IPS DF 6.9 (cell line): ENCODE measurements around the gene TSPAN5.
"Not testable (repeated sequence)": the region's sequence is repeated elsewhere in the genome, so short reads cannot be mapped to it uniquely, and the experiment has no call there.

Experiments used
- DNase-seq: peaks from one replicate; pipeline ENCODE4 v3.0.0-alpha.2; 2013; ENCODE audit warnings: low read depth, low spot score
- H3K27ac ChIP-seq: one replicate; pipeline ENCODE4 v1.5.1; 2013; ENCODE audit warnings: low read length, control low read depth
- H3K27me3 ChIP-seq: 2 replicates; pipeline ENCODE4 v1.6.1; 2013; ENCODE audit warnings: mild to moderate bottlenecking, low read length; ENCODE audit not compliant: control insufficient read depth, insufficient read depth
- H3K36me3 ChIP-seq: 2 replicates; pipeline ENCODE4 v1.6.1; 2013; ENCODE audit warnings: low read length; ENCODE audit not compliant: control insufficient read depth, insufficient read depth
- H3K4me1 ChIP-seq: 2 replicates; pipeline ENCODE4 v1.6.1; 2013; ENCODE audit warnings: low read length; ENCODE audit not compliant: control insufficient read depth, insufficient read depth
- H3K4me3 ChIP-seq: 2 replicates; pipeline ENCODE4 v1.5.1; 2013; ENCODE audit warnings: mild to moderate bottlenecking, low read length
- H3K9me3 ChIP-seq: 2 replicates; pipeline ENCODE4 v1.6.1; 2013; ENCODE audit warnings: low read length, inconsistent platforms; ENCODE audit not compliant: control insufficient read depth, insufficient read depth
- WGBS: extraction: QIAGEN DNeasy Blood & Tissue Kit; methylation state at CpG from one replicate; pipeline ENCODE4 v1.1.7; 2013; ENCODE audit warnings: mixed read lengths, missing lambda C conversion rate; ENCODE audit not compliant: insufficient read length, insufficient coverage; 5-methylcytosine and 5-hydroxymethylcytosine counted together

Gene TSPAN5

DNA sequence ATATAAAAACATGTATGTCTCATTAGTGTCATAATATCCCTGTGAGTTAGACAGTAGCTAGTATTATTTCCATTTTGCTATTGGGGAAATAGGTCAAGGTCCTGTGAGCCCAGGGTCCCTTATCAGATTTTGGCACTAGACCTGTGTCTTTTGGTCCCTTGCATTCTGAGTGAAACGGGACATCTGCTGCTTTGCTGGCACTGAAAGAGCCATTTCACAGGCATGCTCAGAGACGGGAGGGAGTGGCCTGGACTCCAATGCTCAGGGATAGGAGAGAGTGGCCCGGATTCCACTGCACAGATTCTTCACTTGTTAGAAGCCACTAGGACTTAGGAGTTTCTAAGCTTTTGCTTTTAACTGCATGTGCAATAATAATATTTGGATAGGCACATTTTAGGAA lies 177.2 kb downstream of the TSPAN5 start:
- no CpG with 5 or more reads among the region's 3 CpGs for WGBS
- no peaks in the 10 kb centered on the region for H3K27me3 ChIP-seq
- H3K4me3 ChIP-seq, result no peak overlapping the region
- H3K9me3 ChIP-seq, result no peaks in the 10 kb centered on the region
- DNase-seq, result no peak
- H3K36me3 ChIP-seq, result no peaks in the 10 kb centered on the region
- H3K4me1 ChIP-seq, result peaks cover 3% of the 10 kb centered on the region; the same call in 1 of the 2 replicates
- no peak overlapping the region for H3K27ac ChIP-seq

DNA sequence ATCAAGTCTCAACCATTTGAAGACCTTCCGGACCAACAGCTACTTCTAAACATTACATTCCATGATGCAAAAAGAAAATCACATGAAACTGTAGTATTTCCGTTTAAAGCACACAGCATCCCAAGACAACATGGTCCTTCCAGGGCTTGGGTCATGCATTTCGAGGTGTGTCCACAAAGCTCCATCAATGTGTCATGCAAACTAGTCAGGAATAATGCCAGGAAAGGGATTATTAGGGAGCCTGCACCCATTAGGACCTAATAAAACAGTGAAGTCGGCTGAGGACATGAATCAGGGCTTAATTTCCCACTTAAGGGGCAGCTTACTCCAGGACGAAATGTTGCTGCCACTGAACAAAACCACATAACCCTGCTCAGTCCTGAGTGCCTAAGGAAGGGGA lies 177.9 kb downstream of the TSPAN5 start:
- Histone ChIP-seq H3K27me3 (no peaks in the 10 kb centered on the region), H3K27ac (no peak overlapping the region), H3K9me3 (no peaks in the 10 kb centered on the region), H3K4me1 (peaks cover 3% of the 10 kb centered on the region; the same call in 1 of the 2 replicates), H3K4me3 (no peak overlapping the region), H3K36me3 (no peaks in the 10 kb centered on the region)
- WGBS, result no CpG with 5 or more reads among the region's 5 CpGs
- DNase-seq, result no peak

DNA sequence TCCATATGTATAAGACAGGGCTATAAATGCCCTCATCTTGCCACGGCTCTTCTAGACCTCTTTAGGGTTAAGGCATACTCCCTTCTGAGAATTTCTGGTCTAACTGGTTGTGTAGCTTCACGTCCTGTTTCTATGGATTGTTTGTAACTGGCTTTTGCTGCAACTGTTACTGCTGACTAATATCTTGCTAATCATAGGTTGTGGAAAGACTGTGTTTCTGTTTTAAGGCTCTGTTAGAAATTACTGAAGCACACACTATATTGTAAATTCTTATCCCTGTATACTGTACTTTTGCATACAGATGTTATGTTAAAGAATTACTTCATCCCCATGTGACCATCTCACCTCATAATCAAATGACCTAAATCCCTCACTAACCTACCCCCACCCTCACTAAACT lies 178.8 kb downstream of the TSPAN5 start:
- not testable (repeated sequence) for H3K27ac ChIP-seq, H3K36me3 ChIP-seq, DNase-seq, H3K9me3 ChIP-seq, H3K4me1 ChIP-seq, H3K4me3 ChIP-seq, H3K27me3 ChIP-seq
- no CpG with 5 or more reads among the region's 2 CpGs for whole genome bisulfite sequencing

DNA sequence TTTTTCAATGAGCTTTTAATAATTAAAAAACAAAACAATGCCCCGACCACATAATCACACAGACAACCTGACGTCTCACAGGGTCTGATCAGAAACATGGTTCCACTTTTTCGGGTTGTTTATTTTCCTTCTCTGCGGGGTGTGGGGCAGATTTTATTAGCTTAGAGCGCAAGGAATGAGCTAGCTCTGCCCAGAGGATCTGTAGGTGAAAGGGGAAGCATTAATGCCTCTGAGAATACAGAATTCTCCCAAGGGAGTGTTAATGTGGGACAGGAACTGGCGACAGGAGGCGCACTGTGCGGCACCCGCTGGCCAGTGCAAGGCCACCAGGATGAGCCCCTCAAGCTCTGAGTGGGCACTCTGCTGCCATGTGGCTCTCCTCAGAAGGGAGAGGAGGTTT lies 181.5 kb downstream of the TSPAN5 start:
- Histone ChIP-seq H3K36me3 (no peaks in the 10 kb centered on the region), H3K4me3 (no peak overlapping the region), H3K27me3 (no peaks in the 10 kb centered on the region), H3K27ac (no peak overlapping the region), H3K9me3 (no peaks in the 10 kb centered on the region), H3K4me1 (no peaks in the 10 kb centered on the region; the same call in 1 of the 2 replicates)
- no peak for DNase-seq
- no CpG with 5 or more reads among the region's 9 CpGs for WGBS

DNA sequence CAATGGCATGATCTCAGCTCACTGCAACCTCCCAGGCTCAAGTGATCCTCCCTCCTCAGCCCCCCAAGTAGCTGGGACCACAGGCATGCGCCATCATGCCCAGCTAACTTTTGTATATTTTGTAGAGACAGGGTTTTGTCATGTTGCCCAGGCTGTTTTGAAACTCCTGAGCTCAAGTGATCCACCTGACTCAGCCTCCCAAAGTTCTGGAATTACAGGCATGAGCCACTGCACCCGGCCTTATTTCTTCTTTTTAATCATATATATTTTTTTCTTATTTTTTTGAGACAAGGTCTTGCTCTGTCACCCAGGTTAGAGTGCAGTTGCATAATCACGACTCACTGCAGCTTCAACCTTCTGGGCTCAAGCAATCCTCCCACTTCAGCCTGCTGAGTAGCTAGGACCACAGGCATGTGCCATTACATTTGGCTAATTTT lies 184.0 kb downstream of the TSPAN5 start:
- Histone ChIP-seq H3K4me3 (no peak overlapping the region), H3K27me3 (no peaks in the 10 kb centered on the region), H3K36me3 (no peaks in the 10 kb centered on the region), H3K4me1 (no peaks in the 10 kb centered on the region; the same call in 1 of the 2 replicates), H3K9me3 (no peaks in the 10 kb centered on the region), H3K27ac (no peak overlapping the region)
- WGBS, result no CpG with 5 or more reads among the region's 3 CpGs
- no peak for DNase-seq

DNA sequence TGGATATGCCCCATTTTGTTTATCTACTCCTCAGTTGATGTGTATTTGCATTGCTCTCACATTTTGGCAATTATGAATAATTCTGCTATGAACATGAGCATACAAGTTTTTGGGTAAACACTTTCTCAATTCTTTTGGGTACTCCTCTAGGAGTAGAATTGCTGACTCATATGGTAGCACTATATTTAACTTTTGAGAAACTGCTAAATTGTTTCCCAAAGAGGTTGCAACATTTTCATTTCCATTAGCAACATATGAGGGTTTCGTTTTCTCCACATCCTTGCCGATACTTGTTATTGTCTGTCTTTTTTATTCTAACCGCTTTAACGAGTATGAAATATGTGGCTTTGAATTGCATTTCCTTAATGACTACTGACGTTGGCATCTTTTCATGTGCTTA lies 185.4 kb downstream of the TSPAN5 start:
- H3K4me1 ChIP-seq, result no peaks in the 10 kb centered on the region; the same call in 1 of the 2 replicates
- H3K27me3 ChIP-seq, result no peaks in the 10 kb centered on the region
- DNase-seq, result no peak
- H3K9me3 ChIP-seq, result no peaks in the 10 kb centered on the region
- H3K36me3 ChIP-seq, result no peaks in the 10 kb centered on the region
- no peak overlapping the region for H3K4me3 ChIP-seq
- no CpG with 5 or more reads among the region's 5 CpGs for WGBS
- no peak overlapping the region for H3K27ac ChIP-seq

GRCh38 chr4:98470831-98471230 lies 187.6 kb downstream of the TSPAN5 start:
- no peak for DNase-seq

DNA sequence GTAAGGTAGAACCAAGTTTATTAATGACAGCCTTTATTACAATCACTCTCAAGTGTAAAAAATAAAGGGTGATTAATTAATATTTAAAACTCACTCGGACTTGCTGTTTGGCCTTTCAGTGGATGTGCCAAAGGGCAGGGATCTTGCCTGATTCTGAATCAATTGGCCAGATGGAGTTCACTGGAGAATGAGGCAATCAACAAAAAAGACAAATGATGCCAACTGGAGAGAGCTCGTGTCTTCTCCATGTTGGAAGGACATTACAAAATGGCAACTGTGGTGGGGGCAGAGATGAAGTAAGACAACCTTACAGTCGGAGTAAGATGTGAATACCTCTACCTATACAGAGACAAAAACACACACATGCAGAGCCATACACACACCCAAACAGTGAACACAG lies 188.0 kb downstream of the TSPAN5 start:
- no peaks in the 10 kb centered on the region for H3K9me3 ChIP-seq
- H3K4me3 ChIP-seq, result no peak overlapping the region
- no peak overlapping the region for H3K27ac ChIP-seq
- WGBS, result no CpG with 5 or more reads among the region's 3 CpGs
- no peak for DNase-seq
- no peaks in the 10 kb centered on the region for H3K27me3 ChIP-seq
- no peaks in the 10 kb centered on the region for H3K36me3 ChIP-seq
- no peaks in the 10 kb centered on the region; the same call in 1 of the 2 replicates for H3K4me1 ChIP-seq

More at GRCh38 chr4:98470831-98471230, 187.6 kb downstream of the TSPAN5 start:
- no CpG with 5 or more reads among the region's 7 CpGs for WGBS
- Histone ChIP-seq H3K36me3 (no peaks in the 10 kb centered on the region), H3K27me3 (no peaks in the 10 kb centered on the region), H3K9me3 (no peaks in the 10 kb centered on the region), H3K27ac (no peak overlapping the region), H3K4me1 (no peaks in the 10 kb centered on the region; the same call in 1 of the 2 replicates), H3K4me3 (no peak overlapping the region)

DNA sequence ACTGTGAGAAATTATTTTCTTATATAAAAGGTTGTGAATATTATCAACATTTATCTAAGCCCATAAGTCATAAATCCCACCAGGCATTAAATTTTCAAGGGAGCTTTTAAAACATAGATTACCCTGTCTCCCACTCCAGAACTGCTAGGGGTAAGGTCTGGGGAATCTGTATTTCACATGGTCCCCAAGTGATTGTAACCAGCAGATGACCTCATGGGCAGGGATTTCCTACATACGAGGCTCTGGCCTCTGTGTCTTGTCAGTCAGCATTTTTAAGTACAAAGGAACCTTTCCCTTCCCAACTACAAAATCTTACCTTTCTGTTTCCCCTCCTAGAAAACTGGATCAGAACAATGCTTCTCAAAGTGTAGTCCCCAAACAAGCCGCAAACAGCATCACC lies 188.6 kb downstream of the TSPAN5 start:
- Histone ChIP-seq H3K9me3 (no peaks in the 10 kb centered on the region), H3K4me1 (no peaks in the 10 kb centered on the region; the same call in 1 of the 2 replicates), H3K27ac (no peak overlapping the region), H3K27me3 (no peaks in the 10 kb centered on the region), H3K36me3 (no peaks in the 10 kb centered on the region), H3K4me3 (no peak overlapping the region)
- DNase-seq, result no peak
- WGBS, result no CpG with 5 or more reads among the region's 2 CpGs

DNA sequence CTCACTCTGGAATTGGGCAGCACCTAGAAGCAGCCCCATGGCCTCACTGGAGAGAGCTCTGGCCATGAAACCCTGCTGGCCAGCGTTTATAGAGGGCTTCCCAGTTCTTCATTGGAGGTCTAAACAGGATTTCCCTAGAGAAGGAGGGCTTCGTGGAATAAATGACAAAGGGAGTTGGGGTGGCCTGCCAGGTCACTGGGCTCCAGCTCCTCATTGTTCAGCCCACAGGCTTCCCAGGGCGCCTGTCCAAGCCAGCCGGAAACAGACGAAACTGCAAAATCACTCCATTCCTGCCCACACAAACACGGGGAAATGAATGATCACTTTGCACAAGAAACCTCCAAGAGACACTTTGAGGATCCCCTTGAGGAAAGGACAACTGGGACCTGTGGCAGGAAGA lies 189.7 kb downstream of the TSPAN5 start:
- Histone ChIP-seq H3K27me3 (no peaks in the 10 kb centered on the region), H3K4me3 (no peak overlapping the region), H3K36me3 (no peaks in the 10 kb centered on the region), H3K27ac (no peak overlapping the region), H3K4me1 (no peaks in the 10 kb centered on the region; the same call in 1 of the 2 replicates), H3K9me3 (no peaks in the 10 kb centered on the region)
- no CpG with 5 or more reads among the region's 6 CpGs for WGBS
- DNase-seq, result no peak

DNA sequence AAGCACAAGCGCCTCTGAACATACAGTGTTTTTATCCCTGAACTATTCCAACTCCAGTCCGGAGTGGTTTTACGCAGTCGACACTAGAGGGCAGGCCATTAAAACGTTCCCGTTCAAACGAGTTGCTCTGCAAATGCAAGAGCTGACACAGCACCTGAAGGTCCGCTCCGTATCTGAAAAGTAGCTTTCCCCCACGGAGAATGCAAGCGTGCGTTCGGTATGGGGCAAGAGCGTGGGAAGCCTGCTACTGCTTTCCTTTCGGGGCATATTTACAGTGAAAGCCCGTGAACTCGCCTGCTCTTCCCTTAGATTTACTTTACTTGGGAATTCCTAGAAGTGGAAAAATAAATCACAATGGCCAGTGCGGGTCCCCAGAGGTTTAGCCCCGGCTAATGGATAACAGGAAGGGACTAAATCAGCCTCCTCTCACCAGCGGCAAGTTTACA lies 190.8 kb downstream of the TSPAN5 start:
- no peak overlapping the region for H3K27ac ChIP-seq
- DNase-seq, result peak; percentile 78
- no CpG with 5 or more reads among the region's 20 CpGs for WGBS

More for the DNA sequence above, 190.8 kb downstream of the TSPAN5 start:
- Histone ChIP-seq H3K36me3 (no peaks in the 10 kb centered on the region), H3K4me1 (no peaks in the 10 kb centered on the region; the same call in 1 of the 2 replicates), H3K9me3 (no peaks in the 10 kb centered on the region), H3K4me3 (peak overlapping the region; percentile 1; the same call in 1 of the 2 replicates), H3K27me3 (no peaks in the 10 kb centered on the region)
